Measurements from ENCODE around the gene TMEM242. TPM values are rescaled to one million over a fixed set of nuclear protein-coding genes. Genes with fewer than 3 reads are reported as not detected.

The TMEM242 gene
- total and polyA plus RNA-seq, 8 donors = 10.9 to 15.2 (median 12.8) TPM

- Histone ChIP-seq H3K4me1 (peaks cover 7 to 14% of the 10 kb centered on the region in 2 donors), H3K9me3 (no peaks in the 10 kb centered on the region), H3K27me3 (peaks cover 0 to 19% of the 10 kb centered on the region in 2 donors), H3K27ac (no peak overlapping the region), H3K4me3 (no peak overlapping the region), H3K36me3 (no peaks in the 10 kb centered on the region)
- DNase-seq = peak in 1 of 4 donors; percentile 19
- no peak for TF ChIP-seq CTCF (IDR thresholded peaks at IDR 0.05)
- intact Hi-C loops (cut with DNase I) = no loop called here
- no peak for ATAC-seq
Measured at GRCh38 chr6:157272866-157273755, 50.2 kb downstream of the TMEM242 start.

- Histone ChIP-seq H3K27me3 (peaks cover 0 to 19% of the 10 kb centered on the region in 2 donors), H3K4me3 (no peak overlapping the region), H3K36me3 (no peaks in the 10 kb centered on the region), H3K9me3 (no peaks in the 10 kb centered on the region), H3K4me1 (peaks cover 7 to 14% of the 10 kb centered on the region in 2 donors), H3K27ac (no peak overlapping the region)
- DNase-seq (peak in 1 of 4 donors; percentile 61), ATAC-seq (no peak)
- intact Hi-C loops (cut with DNase I) = no loop called here
- TF ChIP-seq CTCF (IDR thresholded peaks at IDR 0.05) = no peak
Measured at GRCh38 chr6:157272372-157272771, 50.9 kb downstream of the TMEM242 start.

GRCh38 chr6:157271911-157272310 is 51.4 kb downstream of the TMEM242 start:
- DNase-seq (peak in 1 of 4 donors; percentile 4), ATAC-seq (no peak)
- Histone ChIP-seq H3K9me3 (no peaks in the 10 kb centered on the region), H3K4me1 (peaks cover 7 to 14% of the 10 kb centered on the region in 2 donors), H3K27me3 (peaks cover 0 to 19% of the 10 kb centered on the region in 2 donors), H3K27ac (no peak overlapping the region), H3K36me3 (no peaks in the 10 kb centered on the region), H3K4me3 (no peak overlapping the region)
- intact Hi-C loops (cut with DNase I) = no loop called here
- TF ChIP-seq CTCF (IDR thresholded peaks at IDR 0.05) = no peak

- no peak overlapping the region for H3K27ac ChIP-seq
- no peak for ATAC-seq
- H3K4me1 ChIP-seq = peaks cover 7 to 14% of the 10 kb centered on the region in 2 donors
- TF ChIP-seq CTCF (IDR thresholded peaks at IDR 0.05) = no peak
- H3K4me3 ChIP-seq = no peak overlapping the region
- no peaks in the 10 kb centered on the region for H3K9me3 ChIP-seq
- peaks cover 0 to 19% of the 10 kb centered on the region in 2 donors for H3K27me3 ChIP-seq
- H3K36me3 ChIP-seq = no peaks in the 10 kb centered on the region
- intact Hi-C loops (cut with DNase I) = no loop called here
- peak in 1 of 4 donors; percentile 34 for DNase-seq
Measured at GRCh38 chr6:157271441-157271840, 51.9 kb downstream of the TMEM242 start.

GRCh38 chr6:157270916-157271315 is 52.4 kb downstream of the TMEM242 start:
- intact Hi-C loops (cut with DNase I) = no loop called here
- Histone ChIP-seq H3K27me3 (peaks cover 0 to 19% of the 10 kb centered on the region in 2 donors), H3K9me3 (no peaks in the 10 kb centered on the region), H3K36me3 (no peaks in the 10 kb centered on the region), H3K4me3 (no peak overlapping the region), H3K27ac (no peak overlapping the region), H3K4me1 (peaks cover 7 to 14% of the 10 kb centered on the region in 2 donors)
- ATAC-seq (no peak), DNase-seq (no peak)
- TF ChIP-seq CTCF (IDR thresholded peaks at IDR 0.05) = no peak
